Activated T-cell treated with anti-CD3 and anti-CD28 coated beads for 4 hours (primary cell): Measurements from ENCODE around the gene SVOP.
"Not testable (repeated sequence)": the region's sequence is repeated elsewhere in the genome, so short reads cannot be mapped to it uniquely, and the experiment has no call there.

Experiments used
- DNase-seq: peaks from one replicate; pipeline ENCODE4 v3.0.0-alpha.2; 2020

SVOP gene

DNA sequence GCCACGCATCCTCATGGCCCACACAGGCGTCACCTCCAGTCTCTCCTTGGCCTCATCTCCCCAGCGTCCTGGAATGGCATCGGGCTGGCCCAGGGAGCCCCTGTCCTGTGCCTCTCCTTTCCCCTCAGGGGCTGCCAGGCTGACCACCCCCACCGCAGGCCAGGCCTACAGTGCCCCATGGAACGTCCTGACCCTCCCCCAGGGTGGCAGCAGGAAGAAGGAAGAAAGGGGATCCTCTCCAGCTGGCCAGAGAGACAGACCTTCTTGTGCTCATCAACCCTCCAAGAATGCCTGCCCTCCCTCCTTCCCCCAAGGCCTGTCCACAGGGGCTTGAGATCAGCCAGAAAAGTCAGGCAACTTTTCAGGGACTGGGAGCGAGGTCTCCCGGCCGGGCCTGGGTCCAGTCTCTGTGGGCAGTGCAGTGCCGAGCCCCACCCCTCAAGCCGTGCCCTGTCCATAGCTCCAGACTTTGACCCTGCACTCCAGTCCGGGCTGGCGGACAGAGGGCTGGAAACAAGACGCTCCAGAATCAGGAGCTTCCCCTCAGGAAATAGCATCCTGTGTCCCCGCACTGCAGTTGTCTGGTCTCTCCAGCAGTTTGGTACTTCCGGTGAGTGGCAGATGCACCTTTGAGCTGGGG lies 141.1 kb downstream of the SVOP start, which contains the start of gene DAO:
Gene DAO (plus strand): TSS at position 478 of the 640 bp plus-strand sequence. CDS start 4,915 bp downstream, outside the sequence.
- DNase-seq = no peak

DNA sequence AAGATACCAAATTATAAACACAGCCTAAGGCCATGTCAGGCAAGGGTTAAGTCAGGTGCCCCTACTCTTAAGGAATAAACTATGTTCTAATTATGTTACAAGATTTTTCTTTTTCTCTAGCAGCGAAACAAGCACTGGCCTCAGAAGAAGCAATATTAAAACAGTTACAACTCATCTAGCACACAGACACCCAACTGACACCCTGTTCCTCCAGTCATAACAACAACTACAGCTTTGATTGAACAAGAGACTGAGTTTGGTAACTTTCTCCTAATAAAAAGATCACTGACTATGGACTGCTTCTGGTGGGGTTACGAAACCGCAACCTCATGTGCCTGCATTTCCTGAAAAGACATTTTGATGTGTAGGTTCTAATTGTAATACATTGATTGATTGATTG lies 144.3 kb downstream of the SVOP start:
- no peak for DNase-seq

DNA sequence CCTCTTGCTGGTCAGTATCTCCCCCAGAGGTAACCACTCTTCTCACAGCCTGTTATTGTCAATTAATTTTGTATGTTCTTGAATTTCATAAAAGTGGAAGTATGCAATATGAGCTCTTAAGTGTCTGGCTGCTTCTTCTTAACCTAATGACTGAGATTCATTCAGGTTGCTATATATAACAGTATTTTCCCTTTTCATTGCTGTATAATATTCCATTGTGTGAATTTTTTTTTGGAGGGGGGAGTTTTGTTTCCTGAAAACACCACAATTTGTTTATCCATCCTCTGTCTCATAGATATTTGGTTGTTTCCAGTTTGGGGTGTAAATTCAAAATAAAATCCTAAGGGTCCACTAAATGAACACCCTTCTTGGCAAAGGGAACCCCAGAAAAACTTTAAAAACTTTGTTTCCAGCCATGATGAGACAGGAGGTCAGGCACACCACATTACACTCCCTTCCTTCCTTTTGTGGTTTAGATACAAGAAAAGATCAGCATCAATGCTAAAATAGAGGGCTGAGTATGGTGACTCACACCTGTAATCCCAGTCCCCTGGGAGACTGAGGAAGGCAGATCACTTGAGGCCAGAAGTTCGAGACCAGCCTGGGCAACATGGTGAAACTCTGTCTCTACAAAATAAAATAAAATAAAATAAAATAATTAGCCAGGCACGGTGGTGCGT lies 145.0 kb downstream of the SVOP start:
- DNase-seq = no peak

DNA sequence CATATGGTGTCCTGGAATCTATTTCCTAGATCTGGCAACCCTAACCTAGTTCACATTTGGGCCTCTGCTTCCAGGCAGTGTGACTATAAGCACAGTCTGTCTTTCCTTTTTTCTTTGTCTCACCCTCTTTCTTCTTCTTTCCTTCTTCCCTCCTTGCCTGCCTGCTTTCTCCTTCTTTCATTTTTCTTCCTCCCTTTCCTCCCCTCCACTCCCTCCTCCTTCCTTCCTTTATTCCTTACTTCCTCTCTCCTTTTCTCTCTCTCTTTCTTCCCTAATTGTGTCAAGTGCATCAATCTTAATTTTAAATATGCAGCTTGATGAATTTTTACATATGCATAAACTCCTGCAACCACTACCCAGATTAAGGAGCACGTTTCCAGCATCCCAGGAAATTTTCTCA lies 145.6 kb downstream of the SVOP start:
- DNase-seq = no peak

DNA sequence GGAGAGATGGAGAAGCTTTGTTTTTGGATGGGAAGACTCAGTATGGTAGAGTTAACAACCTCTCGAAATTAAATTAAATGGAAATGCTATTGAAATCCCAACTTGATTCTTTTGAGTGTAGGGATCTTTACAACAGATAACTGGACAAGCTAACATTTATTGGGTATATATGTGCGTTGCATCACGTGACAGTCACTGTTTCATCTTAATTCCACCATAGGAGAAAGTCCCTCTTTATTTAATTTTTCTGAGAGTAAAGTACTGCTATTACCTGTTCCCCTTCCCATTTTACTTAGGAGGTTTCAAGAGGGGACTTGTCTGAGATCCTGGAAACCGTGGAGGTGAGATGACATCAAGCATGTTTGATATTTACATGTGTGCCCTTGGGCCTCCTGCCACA lies 152.1 kb downstream of the SVOP start:
- DNase-seq = no peak

DNA sequence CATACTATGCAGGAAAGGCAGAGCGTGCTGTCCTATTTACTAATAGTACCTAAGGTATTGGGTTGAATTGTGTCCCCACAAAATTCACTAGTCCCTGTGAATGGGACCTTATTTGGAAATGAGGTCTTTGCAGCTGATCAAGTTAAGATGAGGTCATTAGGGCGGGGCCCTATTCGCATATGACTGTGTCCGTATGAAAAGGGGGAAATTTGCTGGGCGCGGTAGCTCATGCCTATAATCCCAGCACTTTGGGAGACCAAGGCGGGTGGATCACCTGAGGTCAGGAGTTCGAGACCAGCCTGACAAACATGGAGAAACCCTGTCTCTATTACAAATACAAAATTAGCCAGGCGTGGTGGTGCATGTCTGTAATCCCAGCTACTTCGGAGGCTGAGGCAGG lies 154.8 kb downstream of the SVOP start:
- not testable (repeated sequence) for DNase-seq

DNA sequence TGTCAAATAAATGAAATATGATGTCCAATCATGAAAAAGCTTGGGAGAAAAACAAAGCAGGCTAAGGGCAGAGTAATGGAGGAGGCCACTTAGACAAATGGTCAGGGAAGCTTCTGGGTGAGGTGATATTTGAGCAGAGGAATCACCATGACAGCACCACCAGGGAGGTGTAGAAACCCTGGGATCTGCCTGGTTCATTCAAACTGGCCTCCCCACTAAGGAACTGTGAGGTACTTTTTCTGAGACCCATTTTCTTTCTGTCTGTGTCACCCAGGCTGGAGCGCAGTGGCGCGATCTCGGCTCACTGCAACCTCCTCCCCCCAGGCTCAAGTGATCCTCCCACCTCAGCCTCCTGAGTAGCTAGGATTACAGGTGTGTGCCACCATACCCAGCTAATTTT lies 155.7 kb downstream of the SVOP start:
- DNase-seq = no peak

DNA sequence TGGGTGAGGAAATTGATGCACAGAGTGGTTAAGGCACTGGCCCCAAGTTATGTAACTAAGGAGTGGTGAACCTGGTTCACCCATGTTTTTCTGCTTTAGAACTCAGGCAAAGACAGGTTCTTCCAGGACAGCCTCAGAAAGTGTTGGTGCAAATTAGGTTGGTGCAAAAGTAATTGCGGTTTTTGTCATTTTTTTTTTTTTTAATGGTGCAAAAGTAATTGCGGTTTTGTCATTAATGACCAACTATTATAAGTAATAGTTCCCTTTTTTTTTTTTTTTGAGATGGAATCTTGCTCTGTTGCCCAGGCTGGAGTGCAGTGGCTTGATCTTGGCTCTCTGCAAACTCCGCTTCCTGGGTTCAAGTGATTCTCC lies 158.3 kb downstream of the SVOP start:
- DNase-seq = no peak

DNA sequence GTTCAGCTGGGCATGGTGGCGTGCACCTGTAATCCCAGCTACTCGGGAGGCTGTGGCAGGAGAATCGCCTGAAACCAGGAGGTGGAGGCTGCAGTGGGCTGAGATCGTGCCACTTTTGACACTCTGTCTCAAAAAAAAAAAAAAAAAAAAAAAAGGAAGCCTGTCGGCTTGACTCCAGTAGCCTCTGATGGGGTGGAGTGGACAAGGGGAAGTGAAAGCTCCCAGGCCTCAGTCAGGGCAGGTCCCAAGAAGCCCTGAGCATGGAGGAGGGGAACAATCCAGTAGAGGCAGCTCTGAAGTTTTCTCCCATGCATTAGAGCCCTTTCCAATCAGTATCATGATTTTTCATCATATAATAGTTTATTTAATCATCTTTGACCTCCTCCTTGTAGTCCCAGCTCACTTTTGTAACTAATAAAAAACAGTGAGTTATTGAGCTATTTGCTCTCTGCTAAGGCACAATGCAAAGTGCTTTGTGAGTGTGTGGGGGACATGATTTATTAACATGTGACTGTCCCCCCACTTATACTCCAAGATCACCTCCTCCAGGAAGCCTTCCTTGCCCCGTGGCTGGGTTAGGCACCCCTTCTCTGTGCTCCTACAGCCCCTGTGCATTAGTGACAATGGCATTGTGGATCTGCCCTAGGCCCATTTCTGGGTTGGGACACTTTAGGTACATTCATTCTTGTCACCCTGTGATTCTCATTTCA lies 158.8 kb downstream of the SVOP start:
- no peak for DNase-seq

DNA sequence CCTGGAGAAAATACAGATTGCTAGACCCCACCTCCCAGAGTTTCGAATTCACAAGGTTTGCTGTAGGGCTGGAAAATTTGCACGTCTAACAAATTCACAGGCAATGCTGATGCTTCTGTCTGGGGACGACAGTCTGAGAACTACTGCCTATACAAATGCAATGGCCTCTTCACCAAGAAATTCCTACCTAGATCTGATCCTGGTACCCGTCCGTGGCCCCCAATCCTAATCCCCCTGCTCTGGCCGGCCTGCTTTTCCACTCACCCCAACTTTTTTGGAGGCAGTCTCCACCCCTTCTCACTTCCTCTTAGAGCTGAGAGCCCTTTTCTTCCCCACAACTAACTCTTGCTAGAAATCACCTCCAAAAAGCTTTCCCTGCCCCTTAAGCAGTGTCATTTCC lies 160.4 kb downstream of the SVOP start:
- DNase-seq = no peak

DNA sequence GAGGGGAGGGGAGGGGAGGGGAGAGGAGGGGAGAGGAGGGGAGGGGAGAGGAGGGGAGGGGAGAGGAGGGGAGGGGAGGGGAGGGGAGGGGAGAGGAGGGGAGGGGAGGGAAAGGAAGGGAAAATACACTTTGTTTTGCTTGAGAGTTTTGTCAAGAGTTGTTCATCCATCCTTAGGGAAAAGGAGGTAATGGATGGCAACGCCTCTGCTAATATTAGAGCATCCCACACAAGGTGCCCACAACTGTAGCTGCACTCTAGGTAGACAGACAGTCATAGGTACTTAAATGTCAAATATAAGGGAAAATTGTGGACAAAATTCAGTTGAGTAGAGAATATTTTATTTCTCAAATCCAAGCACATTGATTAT lies 161.0 kb downstream of the SVOP start:
- no peak for DNase-seq

DNA sequence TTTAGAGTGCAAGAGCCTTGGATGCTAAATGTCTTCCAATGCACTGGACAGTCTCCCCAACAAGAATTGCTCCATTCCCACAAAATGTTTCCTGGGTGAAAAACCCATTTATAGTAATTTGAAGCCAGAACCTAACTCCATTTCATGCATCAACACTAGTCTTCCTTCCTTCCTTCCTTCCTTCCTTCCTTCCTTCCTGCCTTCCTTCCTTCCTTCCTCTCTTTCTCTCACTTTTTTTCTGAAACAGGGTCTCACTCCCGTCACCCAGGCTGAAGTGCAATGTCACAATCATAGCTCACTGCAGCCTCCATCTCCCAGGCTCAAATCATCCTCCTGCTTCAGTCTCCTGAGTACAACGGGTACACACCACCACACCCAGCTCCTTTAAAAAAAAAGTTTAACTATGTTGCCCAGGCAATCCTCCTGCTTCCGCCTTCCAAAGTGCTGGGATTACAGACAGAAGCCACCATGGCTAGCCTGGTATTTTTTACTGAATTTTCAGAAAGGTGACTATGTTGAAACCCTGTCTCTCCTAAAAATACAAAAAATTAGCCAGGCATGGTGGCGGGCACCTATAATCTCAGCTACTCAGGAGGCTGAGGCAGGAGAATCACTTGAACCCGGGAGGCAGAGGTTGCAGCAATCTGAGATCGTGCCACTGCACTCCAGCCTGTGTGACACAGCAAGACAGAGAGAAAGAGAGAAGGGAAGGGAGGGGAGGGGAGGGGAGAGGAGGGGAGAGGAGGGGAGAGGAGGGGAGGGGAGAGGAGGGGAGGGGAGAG lies 161.5 kb downstream of the SVOP start:
- DNase-seq = not testable (repeated sequence)

DNA sequence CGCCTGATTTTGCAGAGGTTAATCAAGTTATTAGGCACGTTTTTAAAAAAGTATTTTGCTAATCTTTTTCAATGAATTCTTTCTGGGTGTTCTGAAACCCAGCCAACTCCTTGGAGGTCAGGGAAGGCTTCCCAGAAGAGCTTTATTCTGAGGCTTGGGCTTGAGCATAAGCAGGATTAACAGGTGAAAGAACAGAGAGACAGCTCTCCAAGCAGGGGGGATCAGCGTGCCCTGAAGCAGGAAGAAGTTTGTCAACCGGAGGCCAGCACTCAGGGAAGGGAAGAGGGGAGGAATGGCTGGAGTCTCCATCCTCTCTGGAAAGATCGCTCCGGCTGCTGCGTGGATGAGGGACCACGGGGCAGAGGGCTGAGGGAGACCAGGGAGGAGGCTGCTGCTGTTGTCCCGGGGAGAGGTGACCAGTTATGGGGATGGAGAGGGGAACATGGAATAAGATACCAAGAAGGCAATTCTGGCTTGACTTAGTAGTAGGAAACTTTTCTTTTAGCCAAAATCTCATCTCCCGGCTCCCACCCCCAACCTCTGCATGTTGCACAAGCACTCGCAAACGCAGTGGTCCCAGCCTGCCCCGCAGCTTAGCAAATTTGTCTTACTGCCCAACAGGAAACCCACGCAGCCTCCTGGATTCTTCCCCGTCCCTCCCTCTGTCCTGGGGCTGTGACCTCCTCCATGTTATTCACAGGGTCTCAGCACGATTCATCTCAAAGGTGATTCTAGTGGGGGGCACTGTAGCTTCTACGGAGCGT lies 162.4 kb downstream of the SVOP start:
- no peak for DNase-seq
